Prostate gland (tissue), 2 donors: ENCODE measurements around the gene GAL3ST3.

ENCODE experiments used
- POLR2A ChIP-seq: fragments of 450-650 bp; IDR thresholded peaks from one replicate; pipeline ENCODE4 v1.6.1; 2016; ENCODE audit warnings: antibody characterized with exemption, mild to moderate bottlenecking
- POLR2AphosphoS5 ChIP-seq: sonication (generic); formaldehyde crosslinking; IDR thresholded peaks from one replicate; pipeline ENCODE4 v1.6.1; 2017; ENCODE audit warnings: antibody characterized with exemption
- TF ChIP-seq, protein P1 (sequence below), 4 experiments: fragments of 200-600 bp in 2 of 4; fragments of 450-650 bp in 2 of 4; sonication (generic) in 2 of 4; IDR thresholded peaks; 1 replicate in 3 of 4; 2 replicates in 1 of 4; pipeline ENCODE4 v1.5.1; 2016 to 2019; ENCODE audit warnings: antibody characterized with exemption in 4 of 4, mild to moderate bottlenecking in 2 of 4, moderate library complexity in 2 of 4

DNA sequence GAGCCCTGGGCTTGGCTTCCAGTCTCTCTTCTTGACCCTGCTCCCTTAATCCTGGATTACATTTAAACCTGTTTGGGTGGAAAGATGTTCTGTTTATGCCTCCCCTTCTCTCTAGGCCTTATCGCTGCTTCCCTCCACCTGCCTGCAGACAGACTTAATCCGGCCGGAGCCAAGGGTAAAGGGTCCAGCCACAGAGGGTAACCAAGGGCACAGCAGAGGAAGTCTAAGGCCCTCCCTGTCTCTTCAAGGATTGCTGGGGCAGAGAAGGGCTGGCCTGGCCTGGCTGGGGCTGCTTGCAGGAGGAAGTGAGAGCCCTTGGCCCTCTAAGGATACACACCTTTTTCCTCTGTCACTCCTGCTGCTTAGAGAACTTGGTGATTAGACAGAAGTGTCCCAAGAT is 2.1 kb downstream of the GAL3ST3 start:
- TF ChIP-seq POLR2A (no peak), POLR2AphosphoS5 (no peak)
- TF ChIP-seq, protein P1, sequence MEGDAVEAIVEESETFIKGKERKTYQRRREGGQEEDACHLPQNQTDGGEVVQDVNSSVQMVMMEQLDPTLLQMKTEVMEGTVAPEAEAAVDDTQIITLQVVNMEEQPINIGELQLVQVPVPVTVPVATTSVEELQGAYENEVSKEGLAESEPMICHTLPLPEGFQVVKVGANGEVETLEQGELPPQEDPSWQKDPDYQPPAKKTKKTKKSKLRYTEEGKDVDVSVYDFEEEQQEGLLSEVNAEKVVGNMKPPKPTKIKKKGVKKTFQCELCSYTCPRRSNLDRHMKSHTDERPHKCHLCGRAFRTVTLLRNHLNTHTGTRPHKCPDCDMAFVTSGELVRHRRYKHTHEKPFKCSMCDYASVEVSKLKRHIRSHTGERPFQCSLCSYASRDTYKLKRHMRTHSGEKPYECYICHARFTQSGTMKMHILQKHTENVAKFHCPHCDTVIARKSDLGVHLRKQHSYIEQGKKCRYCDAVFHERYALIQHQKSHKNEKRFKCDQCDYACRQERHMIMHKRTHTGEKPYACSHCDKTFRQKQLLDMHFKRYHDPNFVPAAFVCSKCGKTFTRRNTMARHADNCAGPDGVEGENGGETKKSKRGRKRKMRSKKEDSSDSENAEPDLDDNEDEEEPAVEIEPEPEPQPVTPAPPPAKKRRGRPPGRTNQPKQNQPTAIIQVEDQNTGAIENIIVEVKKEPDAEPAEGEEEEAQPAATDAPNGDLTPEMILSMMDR (IDR thresholded peaks at IDR 0.05) = no peak
